Endothelial cell (in vitro differentiated cells): ENCODE data around the gene LCT. TPM values are rescaled to one million over a fixed set of nuclear protein-coding genes. Genes with fewer than 3 reads are reported as not detected.

ENCODE experiments used
- DNase-seq: peaks from one replicate; pipeline ENCODE4 v3.0.0; 2021; ENCODE audit warnings: low spot score
- H3K27ac Mint-ChIP-seq: one replicate; pipeline ENCODE4 v1.8.0; 2021; ENCODE audit warnings: mixed read lengths, inconsistent platforms; ENCODE audit not compliant: unreplicated experiment
- H3K27me3 Mint-ChIP-seq: one replicate; pipeline ENCODE4 v1.8.0; 2021; ENCODE audit warnings: mild to moderate bottlenecking, moderate library complexity, mixed read lengths, inconsistent platforms; ENCODE audit not compliant: unreplicated experiment
- H3K36me3 Mint-ChIP-seq: one replicate; pipeline ENCODE4 v1.8.0; 2021; ENCODE audit warnings: mild to moderate bottlenecking, low read depth, mixed read lengths, inconsistent platforms; ENCODE audit not compliant: unreplicated experiment
- H3K4me1 Mint-ChIP-seq: one replicate; pipeline ENCODE4 v1.8.0; 2021; ENCODE audit warnings: mild to moderate bottlenecking, mixed read lengths, inconsistent platforms; ENCODE audit not compliant: unreplicated experiment
- H3K4me3 Mint-ChIP-seq: one replicate; pipeline ENCODE4 v1.8.0; 2021; ENCODE audit warnings: mild to moderate bottlenecking, mixed read lengths, inconsistent platforms; ENCODE audit not compliant: unreplicated experiment
- H3K9me3 Mint-ChIP-seq: one replicate; pipeline ENCODE4 v1.8.0; 2021; ENCODE audit warnings: mixed read lengths, inconsistent platforms; ENCODE audit not compliant: unreplicated experiment
- CTCF ChIP-seq: fragments of 200-600 bp; sonication (generic); IDR thresholded peaks from one replicate; pipeline ENCODE4 v1.5.0; 2021; ENCODE audit warnings: antibody characterized with exemption; ENCODE audit not compliant: unreplicated experiment
- total RNA-seq: library from RNA; stranded (reverse); fragmentation: NEBNext Ultra II Directional; extraction: Animal tissue kit (Norgen Biotek cat#: 25700); gene quantifications from one replicate; pipeline ENCODE4 v1.2.1, GENCODE V29; 2021; ENCODE audit not compliant: unreplicated experiment

LCT gene
- total RNA-seq, 1 donor from 2014 or later, result 0.13 TPM

- DNase-seq, result no peak
- Mint-ChIP-seq H3K27ac (no peak overlapping the region), H3K27me3 (no peaks in the 10 kb centered on the region), H3K4me3 (no peak overlapping the region), H3K9me3 (no peaks in the 10 kb centered on the region), H3K4me1 (peaks cover 7% of the 10 kb centered on the region), H3K36me3 (peaks cover 5% of the 10 kb centered on the region)
- no peak for TF ChIP-seq CTCF
Measured at GRCh38 chr2:135845257-135845656, 8.3 kb upstream of the LCT start.

GRCh38 chr2:135844301-135844895, 7.4 kb upstream of the LCT start:
- TF ChIP-seq CTCF, result no peak
- no peak overlapping the region for H3K4me3 Mint-ChIP-seq
- H3K36me3 Mint-ChIP-seq, result peaks cover 5% of the 10 kb centered on the region
- no peak for DNase-seq
- H3K27me3 Mint-ChIP-seq, result peaks cover 2% of the 10 kb centered on the region
- H3K27ac Mint-ChIP-seq, result no peak overlapping the region
- H3K4me1 Mint-ChIP-seq, result peaks cover 11% of the 10 kb centered on the region
- H3K9me3 Mint-ChIP-seq, result no peaks in the 10 kb centered on the region

GRCh38 chr2:135843671-135844070, 6.7 kb upstream of the LCT start:
- no peak overlapping the region for H3K4me3 Mint-ChIP-seq
- peaks cover 2% of the 10 kb centered on the region for H3K27me3 Mint-ChIP-seq
- H3K9me3 Mint-ChIP-seq, result no peaks in the 10 kb centered on the region
- H3K27ac Mint-ChIP-seq, result no peak overlapping the region
- TF ChIP-seq CTCF, result no peak
- no peaks in the 10 kb centered on the region for H3K36me3 Mint-ChIP-seq
- no peak for DNase-seq
- peaks cover 11% of the 10 kb centered on the region for H3K4me1 Mint-ChIP-seq

GRCh38 chr2:135840601-135841000, 3.6 kb upstream of the LCT start:
- Mint-ChIP-seq H3K4me1 (peaks cover 12% of the 10 kb centered on the region), H3K27ac (peak overlapping the region; percentile 57)
- no peak for DNase-seq

More at GRCh38 chr2:135840601-135841000, 3.6 kb upstream of the LCT start:
- H3K9me3 Mint-ChIP-seq, result no peaks in the 10 kb centered on the region
- H3K36me3 Mint-ChIP-seq, result no peaks in the 10 kb centered on the region
- no peak for TF ChIP-seq CTCF
- H3K27me3 Mint-ChIP-seq, result peaks cover 2% of the 10 kb centered on the region
- H3K4me3 Mint-ChIP-seq, result no peak overlapping the region
